ENCODE data around the gene SH3PXD2A. TPM values are rescaled to one million over a fixed set of nuclear protein-coding genes. Genes with fewer than 3 reads are reported as not detected.

The SH3PXD2A gene
- total RNA-seq, 1 donor, result 58.3 TPM

DNA sequence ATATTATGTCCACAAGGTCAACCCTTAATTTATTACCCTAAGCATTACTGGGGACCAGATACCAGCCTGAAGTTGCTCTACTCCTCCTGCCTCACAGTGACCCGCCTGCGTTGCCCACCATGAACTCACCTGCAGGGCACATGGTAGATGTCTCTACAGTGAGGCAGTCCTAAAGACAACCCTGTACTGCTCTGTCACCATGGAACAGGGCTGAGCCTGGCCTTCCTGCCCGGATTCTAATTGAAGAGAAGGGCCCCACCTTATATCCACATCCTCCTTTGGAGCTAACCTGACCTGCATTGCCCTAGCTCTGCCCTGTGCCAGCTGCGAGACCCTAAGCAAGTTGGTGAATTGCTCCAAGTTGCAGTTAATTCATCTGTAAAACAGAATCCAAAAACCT, 4.1 kb downstream of the SH3PXD2A start:
- TF ChIP-seq, protein P1, sequence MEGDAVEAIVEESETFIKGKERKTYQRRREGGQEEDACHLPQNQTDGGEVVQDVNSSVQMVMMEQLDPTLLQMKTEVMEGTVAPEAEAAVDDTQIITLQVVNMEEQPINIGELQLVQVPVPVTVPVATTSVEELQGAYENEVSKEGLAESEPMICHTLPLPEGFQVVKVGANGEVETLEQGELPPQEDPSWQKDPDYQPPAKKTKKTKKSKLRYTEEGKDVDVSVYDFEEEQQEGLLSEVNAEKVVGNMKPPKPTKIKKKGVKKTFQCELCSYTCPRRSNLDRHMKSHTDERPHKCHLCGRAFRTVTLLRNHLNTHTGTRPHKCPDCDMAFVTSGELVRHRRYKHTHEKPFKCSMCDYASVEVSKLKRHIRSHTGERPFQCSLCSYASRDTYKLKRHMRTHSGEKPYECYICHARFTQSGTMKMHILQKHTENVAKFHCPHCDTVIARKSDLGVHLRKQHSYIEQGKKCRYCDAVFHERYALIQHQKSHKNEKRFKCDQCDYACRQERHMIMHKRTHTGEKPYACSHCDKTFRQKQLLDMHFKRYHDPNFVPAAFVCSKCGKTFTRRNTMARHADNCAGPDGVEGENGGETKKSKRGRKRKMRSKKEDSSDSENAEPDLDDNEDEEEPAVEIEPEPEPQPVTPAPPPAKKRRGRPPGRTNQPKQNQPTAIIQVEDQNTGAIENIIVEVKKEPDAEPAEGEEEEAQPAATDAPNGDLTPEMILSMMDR (IDR thresholded peaks at IDR 0.05; ENCODE audit: insufficient read depth, low read depth, low read length), result no peak
- H3K4me3 ChIP-seq (ENCODE audit: low read depth, low read length), result no peak overlapping the region
- DNase-seq (ENCODE audit: low read depth), result no peak

DNA sequence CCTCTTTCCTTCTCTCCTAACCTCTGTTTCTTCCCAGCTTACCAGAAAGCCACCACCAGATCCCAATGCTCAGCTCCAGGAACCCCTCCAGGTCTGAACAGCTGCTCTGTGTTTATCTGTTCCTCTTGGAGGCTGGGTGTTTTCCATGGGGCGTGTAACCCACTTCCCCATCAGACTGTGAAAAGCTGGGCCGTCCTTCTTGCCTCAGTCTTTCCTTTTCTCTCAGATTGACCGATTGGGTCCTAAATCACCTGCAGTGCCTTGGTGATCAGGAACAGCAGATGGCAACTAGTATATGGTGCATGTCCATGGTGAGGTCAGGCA, 4.8 kb downstream of the SH3PXD2A start:
- DNase-seq (ENCODE audit: low read depth), result no peak
- TF ChIP-seq, protein P1 (IDR thresholded peaks at IDR 0.05; ENCODE audit: insufficient read depth, low read depth, low read length), result no peak
- no peak overlapping the region for H3K4me3 ChIP-seq (ENCODE audit: low read depth, low read length)

DNA sequence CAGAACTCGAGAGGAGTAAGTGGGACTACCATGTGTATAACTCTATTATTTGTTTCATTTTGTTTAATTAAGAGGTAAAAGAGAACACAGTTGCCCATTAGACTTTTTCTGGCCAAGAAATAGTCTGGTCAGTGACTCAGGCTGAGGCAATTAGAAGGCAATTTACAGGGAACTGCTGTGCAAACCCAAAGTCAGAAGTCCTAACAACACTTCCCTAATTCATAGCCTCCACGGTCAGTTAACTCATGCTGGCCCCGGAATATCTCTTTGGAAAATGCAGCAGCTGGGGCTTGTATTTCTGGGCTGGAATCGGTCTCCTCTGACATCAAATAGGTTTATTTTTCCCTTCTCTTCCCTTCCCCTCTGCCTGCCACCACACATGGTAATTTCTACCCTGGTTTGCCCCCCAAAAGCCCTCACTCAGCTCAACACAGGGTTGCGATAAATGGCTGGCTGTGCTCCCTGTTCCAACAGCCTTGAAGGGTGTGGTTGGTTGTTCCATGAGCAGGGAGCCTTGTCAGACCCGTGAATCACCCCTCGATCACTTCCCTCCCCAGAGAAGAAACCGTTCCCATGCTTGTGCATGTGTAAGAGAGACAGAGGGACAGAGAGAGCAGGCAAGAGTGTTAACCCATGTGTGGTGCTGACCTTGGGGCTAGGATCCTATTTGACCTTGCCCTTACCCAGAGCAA, 5.3 kb downstream of the SH3PXD2A start:
- H3K4me3 ChIP-seq (ENCODE audit: low read depth, low read length), result no peak overlapping the region
- peak; percentile 72 for DNase-seq (ENCODE audit: low read depth)
- TF ChIP-seq, protein P1 (IDR thresholded peaks at IDR 0.05; ENCODE audit: insufficient read depth, low read depth, low read length), result no peak

GRCh38 chr10:103849212-103849877, 6.0 kb downstream of the SH3PXD2A start:
- TF ChIP-seq, protein P1 (IDR thresholded peaks at IDR 0.05; ENCODE audit: insufficient read depth, low read depth, low read length), result no peak
- H3K4me3 ChIP-seq (ENCODE audit: low read depth, low read length), result no peak overlapping the region
- no peak for DNase-seq (ENCODE audit: low read depth)

- TF ChIP-seq, protein P1 (IDR thresholded peaks at IDR 0.05; ENCODE audit: insufficient read depth, low read depth, low read length), result peak; percentile 35
- H3K4me3 ChIP-seq (ENCODE audit: low read depth, low read length), result no peak overlapping the region
- DNase-seq (ENCODE audit: low read depth), result no peak
These were observed 7.4 kb downstream of the SH3PXD2A start for GRCh38 chr10:103847909-103848468.

- H3K4me3 ChIP-seq (ENCODE audit: low read depth, low read length), result no peak overlapping the region
- TF ChIP-seq, protein P1 (IDR thresholded peaks at IDR 0.05; ENCODE audit: insufficient read depth, low read depth, low read length), result no peak
- no peak for DNase-seq (ENCODE audit: low read depth)
These were observed 8.0 kb downstream of the SH3PXD2A start for GRCh38 chr10:103847346-103847745.

All from fibroblast of villous mesenchyme (primary cell).